WTC11 (cell line): Measurements from ENCODE around the gene CTIF. TPM values are rescaled to one million over a fixed set of nuclear protein-coding genes. Genes with fewer than 3 reads are reported as not detected.

Experiments used
- ATAC-seq: fragments of 200-7000 bp; cut with Tn5 transposase; 2 replicates; pipeline ENCODE4 v1.10.0; 2021; ENCODE audit warnings: mild to moderate bottlenecking, moderate library complexity
- CTCF ChIA-PET: fragments of 300-600 bp; sonication (Branson Sonifier 250); formaldehyde crosslinking; loops from one replicate; lab custom pipeline; 2021; ENCODE audit warnings: antibody characterized with exemption; lab: Charles Lee
- POLR2A ChIA-PET: fragments of 350-600 bp; sonication (Branson Sonifier 250); formaldehyde crosslinking; loops from one replicate; lab custom pipeline; 2021; ENCODE audit warnings: antibody characterized with exemption; lab: Charles Lee
- DNase-seq: peaks from one replicate; pipeline ENCODE4 v3.0.0; 2021; ENCODE audit warnings: low spot score
- H3K27ac Mint-ChIP-seq: 2 replicates; pipeline ENCODE4 v1.8.0; 2021; ENCODE audit warnings: mixed read lengths
- H3K27me3 Mint-ChIP-seq: 2 replicates; pipeline ENCODE4 v1.8.0; 2021; ENCODE audit warnings: low read depth, mild to moderate bottlenecking, moderate library complexity, mixed read lengths
- H3K36me3 Mint-ChIP-seq: 2 replicates; pipeline ENCODE4 v1.8.0; 2021; ENCODE audit warnings: mixed read lengths
- H3K4me1 Mint-ChIP-seq: 2 replicates; pipeline ENCODE4 v1.8.0; 2022; ENCODE audit warnings: mixed read lengths
- H3K4me3 Mint-ChIP-seq: 2 replicates; pipeline ENCODE4 v1.8.0; 2021; ENCODE audit warnings: mild to moderate bottlenecking, moderate library complexity, mixed read lengths
- H3K9me3 Mint-ChIP-seq: 2 replicates; pipeline ENCODE4 v1.8.0; 2021; ENCODE audit warnings: mixed read lengths
- AR ChIP-seq: fragments of 250-450 bp; sonication (Bioruptor Pico); IDR thresholded peaks from 2 replicates; pipeline ENCODE4 v1.9.0; 2021; ENCODE audit warnings: mild to moderate bottlenecking
- GABPB1 ChIP-seq: sonication (generic); formaldehyde crosslinking; IDR thresholded peaks from 2 replicates; pipeline ENCODE4 v1.8.1; 2023; ENCODE audit warnings: mild to moderate bottlenecking, missing genetic modification reagents
- GRHL2 ChIP-seq: fragments of 250-450 bp; sonication (Bioruptor Pico); IDR thresholded peaks from 2 replicates; pipeline ENCODE4 v1.8.0; 2022; ENCODE audit warnings: mild to moderate bottlenecking, moderate library complexity; ENCODE audit not compliant: insufficient replicate concordance, severe bottlenecking
- HMGXB4 ChIP-seq: sonication (generic); formaldehyde crosslinking; IDR thresholded peaks from 2 replicates; pipeline ENCODE4 v1.8.1; 2023; ENCODE audit warnings: mild to moderate bottlenecking, moderate library complexity, missing genetic modification reagents
- IRF1 ChIP-seq: sonication (generic); formaldehyde crosslinking; IDR thresholded peaks from 2 replicates; pipeline ENCODE4 v1.8.0; 2023; ENCODE audit warnings: missing genetic modification reagents
- PREB ChIP-seq: sonication (generic); formaldehyde crosslinking; IDR thresholded peaks from 2 replicates; pipeline ENCODE4 v1.8.1; 2022; ENCODE audit warnings: mild to moderate bottlenecking, missing genetic modification reagents, moderate library complexity, borderline replicate concordance
- PRRX2 ChIP-seq: fragments of 250-450 bp; sonication (Bioruptor Pico); IDR thresholded peaks from 2 replicates; pipeline ENCODE4 v1.8.0; 2021; ENCODE audit warnings: mild to moderate bottlenecking
- SOX15 ChIP-seq: fragments of 250-450 bp; sonication (Bioruptor Pico); IDR thresholded peaks from 2 replicates; pipeline ENCODE4 v1.9.0; 2021; ENCODE audit warnings: mild to moderate bottlenecking
- SP1 ChIP-seq: sonication (generic); formaldehyde crosslinking; conservative IDR thresholded peaks from 2 replicates; pipeline ENCODE4 v1.8.1; 2022; ENCODE audit warnings: missing genetic modification reagents
- STAT6 ChIP-seq: sonication (generic); formaldehyde crosslinking; conservative IDR thresholded peaks from 2 replicates; pipeline ENCODE4 v1.8.1; 2023; ENCODE audit warnings: mild to moderate bottlenecking, low read depth, missing genetic modification reagents, moderate library complexity
- TEAD1 ChIP-seq: sonication (generic); formaldehyde crosslinking; IDR thresholded peaks from 2 replicates; pipeline ENCODE4 v1.8.0; 2022; ENCODE audit warnings: mild to moderate bottlenecking, missing genetic modification reagents
- USF1 ChIP-seq: sonication (generic); formaldehyde crosslinking; IDR thresholded peaks from 2 replicates; pipeline ENCODE4 v1.8.0; 2022; ENCODE audit warnings: mild to moderate bottlenecking, missing genetic modification reagents
- ZNF138 ChIP-seq: sonication (generic); formaldehyde crosslinking; conservative IDR thresholded peaks from 2 replicates; pipeline ENCODE4 v1.8.1; 2022; ENCODE audit warnings: mild to moderate bottlenecking, moderate library complexity, missing genetic modification reagents
- ZNF532 ChIP-seq: fragments of 250-450 bp; sonication (Bioruptor Pico); IDR thresholded peaks from 2 replicates; pipeline ENCODE4 v1.9.0; 2021; ENCODE audit warnings: mild to moderate bottlenecking, borderline replicate concordance
- total RNA-seq: library from RNA; stranded (reverse); gene quantifications from 3 replicates; pipeline ENCODE4 v1.2.3, GENCODE V29; 2021

CTIF gene
- total RNA-seq, 1 experiment from 2014 or later = 28.5 TPM

- H3K27me3 Mint-ChIP-seq = peaks cover 5% of the 10 kb centered on the region; the same call in 1 of the 2 replicates
- POLR2A ChIA-PET = no interaction called here
- H3K4me1 Mint-ChIP-seq = no peaks in the 10 kb centered on the region
- DNase-seq (no peak), ATAC-seq (no peak)
- no peak overlapping the region for H3K4me3 Mint-ChIP-seq
- H3K9me3 Mint-ChIP-seq = peaks cover 44% of the 10 kb centered on the region
- peaks cover 9% of the 10 kb centered on the region for H3K36me3 Mint-ChIP-seq
- CTCF ChIA-PET = no interaction called here
- H3K27ac Mint-ChIP-seq = no peak overlapping the region
- TF ChIP-seq USF1 (CRISPR knock-in tag) (no peak), SP1 (CRISPR knock-in tag) (no peak)
Observed at GRCh38 chr18:48500517-48500916, 38.3 kb upstream of the CTIF start.

- CTCF ChIA-PET = no interaction called here
- Mint-ChIP-seq H3K4me1 (no peaks in the 10 kb centered on the region), H3K27me3 (peaks cover 13% of the 10 kb centered on the region), H3K9me3 (peaks cover 52% of the 10 kb centered on the region), H3K4me3 (no peak overlapping the region), H3K36me3 (peaks cover 31% of the 10 kb centered on the region), H3K27ac (no peak overlapping the region)
- TF ChIP-seq ZNF138 = no peak
- no peak for TF ChIP-seq ZNF532 (CRISPR knock-in tag)
- TF ChIP-seq SOX15 (CRISPR knock-in tag) = no peak
- TF ChIP-seq AR (CRISPR knock-in tag) = no peak
- TF ChIP-seq PREB (CRISPR knock-in tag) = no peak
- TF ChIP-seq HMGXB4 (CRISPR knock-in tag) = no peak
- no peak for TF ChIP-seq GABPB1 (CRISPR knock-in tag)
- TF ChIP-seq IRF1 (CRISPR knock-in tag) = no peak
- no peak for TF ChIP-seq PRRX2 (CRISPR knock-in tag)
- TF ChIP-seq STAT6 = no peak
- no peak for TF ChIP-seq TEAD1 (CRISPR knock-in tag)
- no peak for TF ChIP-seq GRHL2 (CRISPR knock-in tag)
- POLR2A ChIA-PET = no interaction called here
- no peak for ATAC-seq
- DNase-seq = no peak
Observed at GRCh38 chr18:48502906-48503305, 35.9 kb upstream of the CTIF start.
